ENCODE measurements around the gene ACOX1.

ACOX1 gene

DNA sequence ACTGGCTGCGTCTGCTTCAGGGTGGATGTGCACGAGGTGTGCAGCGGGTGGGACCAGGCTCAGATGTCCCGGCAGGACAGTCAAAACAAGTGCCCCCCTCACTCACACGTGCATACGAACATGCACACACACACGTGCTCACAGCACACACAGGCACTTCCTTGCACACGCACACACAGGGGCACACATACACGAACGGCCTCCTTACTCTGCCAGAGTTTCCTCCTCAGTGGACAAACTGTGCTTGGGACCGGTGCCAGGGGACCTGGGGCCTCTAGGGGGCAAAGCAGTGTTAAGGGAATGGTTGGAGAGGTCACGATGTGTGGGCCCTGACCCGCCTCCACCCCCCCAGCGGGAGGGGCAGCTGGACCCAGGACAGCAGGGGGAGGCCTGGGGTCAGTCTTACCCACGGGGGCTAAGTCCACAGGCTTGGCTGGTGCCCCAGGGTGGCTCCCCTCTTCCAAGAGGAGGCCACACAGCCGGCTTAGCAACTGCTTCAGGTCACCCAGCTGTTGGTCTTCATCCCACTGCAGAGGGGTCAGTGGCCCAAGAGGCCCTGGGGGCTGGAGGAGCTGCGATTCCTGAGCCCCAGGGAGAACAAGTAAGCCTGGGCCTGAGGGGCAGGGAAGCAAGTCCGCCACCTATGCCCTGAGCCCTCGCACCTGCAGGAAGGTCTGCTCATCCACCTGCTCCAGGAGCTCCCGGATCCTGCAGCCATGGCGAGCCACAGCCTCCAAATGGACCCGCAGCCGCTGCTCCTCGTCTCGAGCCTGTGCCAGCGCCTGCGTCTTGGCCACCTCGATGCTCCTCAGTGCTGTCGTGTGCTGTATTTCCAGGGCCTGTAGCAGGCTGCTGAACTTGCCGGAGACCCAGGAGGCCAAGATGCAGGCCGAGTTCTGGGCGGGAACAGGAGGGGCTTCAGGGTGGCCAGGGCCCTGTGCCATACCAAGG, 87.1 kb downstream of the ACOX1 start:
- no peak for DNase-seq (ENCODE audit: low read depth)
